ENCODE results near the gene KAZN. TPM values are rescaled to one million over a fixed set of nuclear protein-coding genes. Genes with fewer than 3 reads are reported as not detected.
A peak's percentile ranks its signal among the peaks of the same experiment; 100 is the strongest.

The KAZN gene
- total RNA-seq, 1 donor from 2014 or later = 7.9 TPM

GRCh38 chr1:14627608-14628489, 29.4 kb downstream of the KAZN start:
- Mint-ChIP-seq H3K9me3 (ENCODE audit: unreplicated experiment) (no peaks in the 10 kb centered on the region), H3K27me3 (ENCODE audit: unreplicated experiment) (no peaks in the 10 kb centered on the region), H3K27ac (ENCODE audit: unreplicated experiment) (peak overlapping the region; percentile 67), H3K36me3 (ENCODE audit: unreplicated experiment) (no peaks in the 10 kb centered on the region), H3K4me3 (ENCODE audit: unreplicated experiment) (no peak overlapping the region), H3K4me1 (ENCODE audit: low read depth, unreplicated experiment) (peaks cover 20% of the 10 kb centered on the region)
- no peak for TF ChIP-seq CTCF (IDR thresholded peaks at IDR 0.05; ENCODE audit: partially characterized antibody, unreplicated experiment)
- DNase-seq = no peak

- H3K4me1 Mint-ChIP-seq (ENCODE audit: low read depth, unreplicated experiment) = peaks cover 20% of the 10 kb centered on the region
Observed at GRCh38 chr1:14629363-14630014, 31.0 kb downstream of the KAZN start.

GRCh38 chr1:14630986-14631385, 32.5 kb downstream of the KAZN start:
- no peak for TF ChIP-seq CTCF (IDR thresholded peaks at IDR 0.05; ENCODE audit: partially characterized antibody, unreplicated experiment)
- Mint-ChIP-seq H3K4me3 (ENCODE audit: unreplicated experiment) (no peak overlapping the region), H3K4me1 (ENCODE audit: low read depth, unreplicated experiment) (peaks cover 12% of the 10 kb centered on the region), H3K27ac (ENCODE audit: unreplicated experiment) (no peak overlapping the region), H3K9me3 (ENCODE audit: unreplicated experiment) (peaks cover 2% of the 10 kb centered on the region), H3K36me3 (ENCODE audit: unreplicated experiment) (no peaks in the 10 kb centered on the region), H3K27me3 (ENCODE audit: unreplicated experiment) (no peaks in the 10 kb centered on the region)
- DNase-seq = no peak

More at GRCh38 chr1:14629363-14630014, 31.0 kb downstream of the KAZN start:
- H3K9me3 Mint-ChIP-seq (ENCODE audit: unreplicated experiment) = peaks cover 2% of the 10 kb centered on the region
- TF ChIP-seq CTCF (IDR thresholded peaks at IDR 0.05; ENCODE audit: partially characterized antibody, unreplicated experiment) = no peak
- H3K27me3 Mint-ChIP-seq (ENCODE audit: unreplicated experiment) = no peaks in the 10 kb centered on the region
- H3K36me3 Mint-ChIP-seq (ENCODE audit: unreplicated experiment) = no peaks in the 10 kb centered on the region
- no peak overlapping the region for H3K4me3 Mint-ChIP-seq (ENCODE audit: unreplicated experiment)
- DNase-seq = no peak
- H3K27ac Mint-ChIP-seq (ENCODE audit: unreplicated experiment) = no peak overlapping the region

GRCh38 chr1:14631421-14631820, 32.9 kb downstream of the KAZN start:
- DNase-seq = no peak
- peaks cover 10% of the 10 kb centered on the region for H3K4me1 Mint-ChIP-seq (ENCODE audit: low read depth, unreplicated experiment)
- H3K4me3 Mint-ChIP-seq (ENCODE audit: unreplicated experiment) = no peak overlapping the region
- no peak for TF ChIP-seq CTCF (IDR thresholded peaks at IDR 0.05; ENCODE audit: partially characterized antibody, unreplicated experiment)
- no peak overlapping the region for H3K27ac Mint-ChIP-seq (ENCODE audit: unreplicated experiment)
- H3K27me3 Mint-ChIP-seq (ENCODE audit: unreplicated experiment) = no peaks in the 10 kb centered on the region
- H3K36me3 Mint-ChIP-seq (ENCODE audit: unreplicated experiment) = no peaks in the 10 kb centered on the region
- H3K9me3 Mint-ChIP-seq (ENCODE audit: unreplicated experiment) = peaks cover 2% of the 10 kb centered on the region

GRCh38 chr1:14634486-14634885, 36.0 kb downstream of the KAZN start:
- peaks cover 4% of the 10 kb centered on the region for H3K4me1 Mint-ChIP-seq (ENCODE audit: low read depth, unreplicated experiment)
- peaks cover 2% of the 10 kb centered on the region for H3K27me3 Mint-ChIP-seq (ENCODE audit: unreplicated experiment)
- no peak overlapping the region for H3K4me3 Mint-ChIP-seq (ENCODE audit: unreplicated experiment)
- H3K27ac Mint-ChIP-seq (ENCODE audit: unreplicated experiment) = no peak overlapping the region
- TF ChIP-seq CTCF (IDR thresholded peaks at IDR 0.05; ENCODE audit: partially characterized antibody, unreplicated experiment) = no peak
- H3K36me3 Mint-ChIP-seq (ENCODE audit: unreplicated experiment) = no peaks in the 10 kb centered on the region
- H3K9me3 Mint-ChIP-seq (ENCODE audit: unreplicated experiment) = peaks cover 2% of the 10 kb centered on the region
- no peak for DNase-seq
